Choroid plexus epithelial cell (primary cell): ENCODE data around the gene CD69.

Experiments
- DNase-seq: peaks from one replicate; pipeline ENCODE4 v3.0.0-alpha.2; 2010; ENCODE audit warnings: low read depth
- H3K4me3 ChIP-seq: 2 replicates; pipeline ENCODE4 v1.5.1; 2011; ENCODE audit warnings: low read depth, mild to moderate bottlenecking, control low read depth, low read length, moderate library complexity
- TF ChIP-seq, protein P1 (sequence below): conservative IDR thresholded peaks from 2 replicates; pipeline ENCODE4 v1.5.1; 2011; ENCODE audit warnings: low read depth, mild to moderate bottlenecking, control low read depth, inconsistent platforms, low read length, moderate library complexity

The CD69 gene

GRCh38 chr12:9760699-9761418, at the start of gene CD69:
CD69 (minus strand) TSS chr12:9760901; CDS start chr12:9760820, 81 bp downstream.
- TF ChIP-seq, protein P1, sequence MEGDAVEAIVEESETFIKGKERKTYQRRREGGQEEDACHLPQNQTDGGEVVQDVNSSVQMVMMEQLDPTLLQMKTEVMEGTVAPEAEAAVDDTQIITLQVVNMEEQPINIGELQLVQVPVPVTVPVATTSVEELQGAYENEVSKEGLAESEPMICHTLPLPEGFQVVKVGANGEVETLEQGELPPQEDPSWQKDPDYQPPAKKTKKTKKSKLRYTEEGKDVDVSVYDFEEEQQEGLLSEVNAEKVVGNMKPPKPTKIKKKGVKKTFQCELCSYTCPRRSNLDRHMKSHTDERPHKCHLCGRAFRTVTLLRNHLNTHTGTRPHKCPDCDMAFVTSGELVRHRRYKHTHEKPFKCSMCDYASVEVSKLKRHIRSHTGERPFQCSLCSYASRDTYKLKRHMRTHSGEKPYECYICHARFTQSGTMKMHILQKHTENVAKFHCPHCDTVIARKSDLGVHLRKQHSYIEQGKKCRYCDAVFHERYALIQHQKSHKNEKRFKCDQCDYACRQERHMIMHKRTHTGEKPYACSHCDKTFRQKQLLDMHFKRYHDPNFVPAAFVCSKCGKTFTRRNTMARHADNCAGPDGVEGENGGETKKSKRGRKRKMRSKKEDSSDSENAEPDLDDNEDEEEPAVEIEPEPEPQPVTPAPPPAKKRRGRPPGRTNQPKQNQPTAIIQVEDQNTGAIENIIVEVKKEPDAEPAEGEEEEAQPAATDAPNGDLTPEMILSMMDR, result no peak
- no peak within 1 kb of the TSS for H3K4me3 ChIP-seq
- peak; percentile 9 for DNase-seq

GRCh38 chr12:9809866-9810265, 49.2 kb upstream of the CD69 start:
- DNase-seq, result no peak
- no peak overlapping the region for H3K4me3 ChIP-seq
- TF ChIP-seq, protein P1, result no peak

GRCh38 chr12:9809338-9809737, 48.6 kb upstream of the CD69 start:
- DNase-seq, result no peak
- TF ChIP-seq, protein P1, result no peak
- no peak overlapping the region for H3K4me3 ChIP-seq

DNA sequence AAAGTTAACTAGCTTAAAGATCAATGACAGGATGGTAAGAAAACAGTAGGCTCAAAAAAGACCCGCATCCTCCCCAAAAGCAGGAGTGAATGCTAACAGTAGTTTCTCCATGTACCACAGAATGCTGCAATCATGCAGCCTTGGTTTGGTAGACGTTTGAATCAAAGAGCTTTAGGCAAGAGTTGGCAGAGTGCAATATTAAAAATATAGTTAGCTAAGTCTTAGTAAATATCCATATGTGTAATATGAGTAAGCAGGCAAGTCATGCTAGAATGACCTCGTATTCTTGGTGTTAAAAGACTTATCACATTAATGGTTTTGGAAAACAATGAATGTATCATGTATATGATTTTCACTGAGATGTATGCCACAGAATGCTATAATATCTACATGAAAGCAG, 47.8 kb upstream of the CD69 start:
- DNase-seq, result no peak
- no peak overlapping the region for H3K4me3 ChIP-seq
- TF ChIP-seq, protein P1, result no peak

DNA sequence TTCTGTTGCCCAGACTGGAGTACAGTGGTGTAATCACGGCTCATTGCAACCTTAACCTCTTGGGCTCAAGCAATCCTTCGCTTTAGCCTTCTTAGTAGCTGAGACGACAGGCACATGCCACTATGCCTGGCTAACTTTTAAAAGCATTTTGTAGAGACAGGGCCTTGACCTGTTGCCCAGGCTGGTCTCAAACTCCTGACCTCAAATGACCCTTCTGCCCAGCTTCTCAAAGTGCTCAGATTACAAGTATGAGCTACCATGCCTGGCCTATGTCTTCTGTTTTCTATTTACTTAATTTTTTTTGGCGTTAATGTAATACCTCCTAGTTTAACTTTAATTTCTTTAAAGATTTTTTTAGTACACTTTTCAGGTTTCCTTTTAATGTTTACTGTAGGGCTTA, 46.0 kb upstream of the CD69 start:
- no peak for DNase-seq
- TF ChIP-seq, protein P1, result no peak
- H3K4me3 ChIP-seq, result no peak overlapping the region

GRCh38 chr12:9805883-9806282, 45.2 kb upstream of the CD69 start:
- TF ChIP-seq, protein P1, result no peak
- DNase-seq, result no peak
- H3K4me3 ChIP-seq, result no peak overlapping the region

GRCh38 chr12:9799961-9800360, 39.3 kb upstream of the CD69 start:
- DNase-seq, result no peak
- TF ChIP-seq, protein P1, result no peak
- H3K4me3 ChIP-seq, result no peak overlapping the region
